AG20443 (cell line): ENCODE data around the gene PPP2R2B.

ENCODE experiments used
- DNase-seq: peaks from one replicate; pipeline ENCODE4 v3.0.0; 2012; ENCODE audit warnings: low spot score, mixed read lengths

Gene PPP2R2B

DNA sequence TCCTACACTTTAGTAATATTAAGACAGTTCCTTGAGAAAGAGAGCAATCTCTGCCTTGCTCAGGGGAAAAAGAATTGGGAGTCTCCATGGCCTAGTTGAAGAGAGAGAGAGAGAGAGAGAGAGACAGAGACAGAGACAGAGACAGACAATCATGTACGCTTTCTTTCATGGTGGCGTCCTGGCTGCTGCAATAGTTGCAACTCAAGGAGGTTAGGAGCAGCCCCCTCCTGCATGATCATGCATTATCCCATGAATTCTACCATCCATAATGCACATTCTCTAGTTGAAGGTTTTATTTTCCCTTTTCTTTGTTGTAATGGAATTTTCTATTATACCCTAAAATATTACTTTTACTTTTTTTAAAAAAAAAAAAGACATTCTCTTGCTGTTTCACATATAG lies 50.7 kb downstream of the PPP2R2B start:
- DNase-seq = no peak

DNA sequence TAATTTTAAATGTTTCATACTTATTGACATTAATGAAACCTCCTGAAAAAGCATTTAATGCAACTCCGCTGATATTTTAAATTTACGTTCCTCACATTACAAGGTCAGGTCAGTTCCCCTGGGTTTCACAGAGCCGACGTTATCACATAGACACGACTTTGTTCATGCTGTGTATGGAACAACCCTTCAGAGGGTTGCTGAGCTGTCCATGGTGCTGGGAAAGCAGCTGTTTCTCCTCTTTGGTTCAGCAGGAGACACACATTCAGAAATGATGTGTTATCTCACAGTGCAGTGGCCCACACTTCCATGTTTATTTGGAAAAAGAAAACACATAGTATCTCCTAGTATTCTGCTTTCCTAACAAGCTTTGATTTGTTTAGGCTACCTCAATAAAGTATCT lies 53.5 kb downstream of the PPP2R2B start:
- DNase-seq = peak; percentile 40

DNA sequence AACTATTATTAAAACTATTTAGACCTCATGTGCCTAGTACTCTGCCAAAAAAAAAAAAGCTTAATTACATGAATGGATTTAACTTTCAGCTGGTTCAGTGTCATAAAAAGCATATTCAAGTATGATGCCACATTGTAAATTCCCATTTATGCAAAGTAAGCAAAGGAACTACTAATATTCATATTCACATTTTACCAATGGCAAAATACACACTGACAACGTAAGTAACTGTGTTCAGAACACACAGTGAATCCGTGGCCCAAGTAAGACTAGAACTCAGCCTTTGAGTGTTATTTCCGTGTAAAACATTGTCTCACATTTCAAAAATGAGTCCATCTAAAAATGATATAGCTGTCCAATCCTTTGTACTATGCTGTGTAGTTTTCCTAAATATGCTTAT lies 56.8 kb downstream of the PPP2R2B start:
- DNase-seq = no peak

DNA sequence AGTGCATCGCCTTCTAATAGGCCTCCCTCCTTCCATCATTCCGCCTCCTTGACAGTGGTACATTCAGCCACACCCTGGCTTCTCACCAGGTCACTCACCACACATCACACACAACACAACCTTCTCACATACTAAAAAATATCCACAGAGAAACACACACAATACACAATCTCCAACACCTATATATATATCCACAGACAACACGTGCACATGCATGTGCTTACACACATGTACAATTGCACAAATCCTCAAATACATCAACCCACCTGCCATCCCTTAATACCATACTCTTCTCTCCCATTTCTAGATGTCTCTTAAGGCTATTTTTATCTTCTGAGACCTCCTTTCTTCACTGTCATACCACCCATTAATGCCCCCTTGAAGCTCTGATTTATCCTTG lies 57.6 kb downstream of the PPP2R2B start:
- no peak for DNase-seq

DNA sequence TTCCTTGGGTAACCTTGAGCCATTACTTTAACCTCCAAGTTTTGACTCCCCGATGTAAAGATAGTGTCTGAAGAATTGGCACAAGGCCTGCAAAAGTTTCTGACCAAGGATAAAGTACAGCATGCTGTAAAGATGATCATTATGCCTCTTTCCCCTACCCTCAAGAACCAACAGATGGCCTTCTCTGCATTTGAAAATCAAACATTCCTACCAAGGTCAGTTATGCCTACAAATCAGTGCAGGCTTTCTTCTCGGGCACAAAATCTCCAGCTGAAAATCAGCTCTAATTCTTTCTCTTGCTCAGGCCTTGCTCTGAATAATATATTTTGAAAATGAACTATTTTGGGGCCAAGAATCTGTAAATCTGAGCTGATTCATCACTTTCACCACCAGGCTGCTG lies 59.7 kb downstream of the PPP2R2B start:
- DNase-seq = no peak

DNA sequence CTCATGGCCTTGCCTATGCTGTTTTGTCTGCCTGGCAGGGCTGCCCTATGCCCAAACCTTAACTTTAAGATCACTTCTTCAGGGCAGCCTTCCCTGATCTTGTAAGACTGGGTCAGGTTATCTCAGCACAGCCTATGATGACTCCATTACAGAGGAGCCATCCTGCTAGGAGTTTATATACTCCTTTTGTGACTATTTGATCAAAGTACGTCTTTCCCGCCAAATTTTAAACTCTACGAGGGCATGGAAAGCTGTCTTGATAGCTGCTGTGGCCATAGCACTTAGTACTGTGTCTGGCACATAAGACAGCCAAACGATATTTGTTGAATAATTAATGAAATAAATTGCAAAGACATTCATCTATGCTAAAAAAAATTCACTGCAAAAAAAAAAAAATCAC lies 60.6 kb downstream of the PPP2R2B start:
- no peak for DNase-seq

DNA sequence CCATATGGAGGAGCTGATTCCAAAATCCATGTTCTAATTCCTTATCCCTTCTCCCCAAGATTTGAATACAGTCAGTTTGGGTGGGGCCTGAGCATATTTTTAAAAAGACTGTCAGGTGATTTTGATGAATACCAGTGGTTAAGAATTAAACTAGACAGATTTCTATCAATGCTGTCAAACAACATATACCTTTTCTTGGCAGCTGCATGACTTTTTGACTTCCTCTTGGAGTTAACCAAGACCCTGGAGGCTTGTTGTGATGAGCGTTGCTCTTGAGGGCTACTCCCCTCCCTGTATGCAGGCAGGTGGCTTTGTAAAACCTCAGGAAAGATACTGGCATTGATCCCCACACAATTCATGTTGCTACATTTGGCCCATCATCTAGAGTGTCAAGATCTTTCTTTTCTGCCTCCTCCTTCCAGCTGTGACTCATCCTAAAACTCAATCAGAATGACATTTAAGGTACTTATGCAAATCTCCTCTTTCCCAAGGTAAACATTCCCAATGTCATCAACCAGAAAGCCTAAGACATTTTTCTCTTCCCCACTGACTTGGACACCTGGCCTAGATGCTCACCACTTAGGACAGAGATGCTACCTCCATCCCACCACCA lies 61.7 kb downstream of the PPP2R2B start:
- no peak for DNase-seq

DNA sequence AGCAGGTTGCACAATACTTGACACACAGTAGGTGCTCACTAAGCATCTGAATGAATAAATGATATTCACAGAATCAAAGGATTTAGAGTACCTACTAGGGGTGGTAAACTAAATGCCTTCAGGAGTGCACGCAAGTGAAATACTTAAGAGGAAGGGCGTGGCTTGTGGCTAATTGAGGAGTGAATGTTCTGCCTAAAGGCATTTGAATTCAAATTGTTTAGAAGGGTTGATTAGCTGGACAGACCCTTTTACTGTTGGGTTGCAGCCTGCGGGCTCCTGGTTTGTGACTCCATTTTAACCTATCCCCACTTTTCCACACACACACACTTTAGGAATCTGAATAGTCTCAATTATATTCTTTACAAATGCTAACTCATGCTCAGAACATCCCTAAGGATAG lies 63.1 kb downstream of the PPP2R2B start:
- DNase-seq = no peak

DNA sequence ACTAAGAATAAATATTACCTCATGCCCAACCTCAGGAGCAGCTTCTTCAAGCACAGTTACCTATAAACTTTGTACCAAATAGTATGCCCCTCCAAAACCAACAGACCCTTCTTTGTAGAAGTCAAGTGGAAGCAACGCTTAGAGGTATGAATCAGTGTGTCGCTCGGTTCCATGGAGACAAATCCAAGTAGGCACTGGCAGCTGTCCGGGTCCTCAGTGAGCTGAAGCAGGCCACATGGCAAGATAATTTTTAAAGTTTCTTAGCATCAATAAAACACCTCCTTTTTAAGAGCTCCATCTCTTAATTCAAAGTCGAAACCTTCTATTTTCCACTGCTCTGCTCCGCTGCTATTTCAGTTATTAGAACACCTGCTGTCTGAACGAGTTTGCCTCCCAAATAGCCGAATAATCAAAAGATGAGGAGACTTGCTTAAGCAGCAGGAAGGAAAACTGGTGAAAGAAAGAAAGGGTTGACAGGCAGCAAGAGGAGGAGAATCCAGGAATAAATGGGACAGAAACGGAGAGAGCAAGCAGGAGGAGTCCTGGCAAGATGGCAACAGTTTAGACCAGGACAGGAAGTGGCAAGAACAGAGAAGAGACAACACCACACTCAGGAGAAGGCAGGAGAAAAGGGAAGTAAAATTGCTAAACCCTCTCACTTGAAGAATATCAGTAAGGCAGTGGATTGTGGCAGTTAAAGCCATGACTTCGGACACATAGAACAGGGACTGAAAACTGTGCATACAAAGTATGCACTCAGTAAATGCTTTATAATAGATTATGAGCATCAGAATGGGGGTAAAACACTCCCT lies 65.0 kb downstream of the PPP2R2B start:
- no peak for DNase-seq

DNA sequence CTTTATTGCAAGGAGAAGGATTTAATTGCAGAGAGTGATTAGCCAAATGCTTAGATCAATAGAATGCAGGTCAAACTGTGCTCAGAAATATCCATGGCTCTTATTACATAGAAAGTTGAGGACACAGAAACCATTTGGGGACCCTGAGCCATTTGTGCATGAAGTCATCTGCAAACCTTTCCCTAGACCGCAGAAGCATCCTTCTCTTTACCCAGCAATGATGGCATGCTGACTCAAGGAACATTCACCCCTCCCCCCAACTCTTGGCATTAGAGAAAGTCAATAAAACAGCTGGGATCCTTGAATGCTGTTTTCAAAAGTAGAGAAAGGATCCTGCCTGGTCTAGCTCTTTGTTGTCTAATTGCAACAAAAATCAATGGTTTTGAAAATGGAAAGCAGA lies 73.5 kb downstream of the PPP2R2B start:
- DNase-seq = no peak

DNA sequence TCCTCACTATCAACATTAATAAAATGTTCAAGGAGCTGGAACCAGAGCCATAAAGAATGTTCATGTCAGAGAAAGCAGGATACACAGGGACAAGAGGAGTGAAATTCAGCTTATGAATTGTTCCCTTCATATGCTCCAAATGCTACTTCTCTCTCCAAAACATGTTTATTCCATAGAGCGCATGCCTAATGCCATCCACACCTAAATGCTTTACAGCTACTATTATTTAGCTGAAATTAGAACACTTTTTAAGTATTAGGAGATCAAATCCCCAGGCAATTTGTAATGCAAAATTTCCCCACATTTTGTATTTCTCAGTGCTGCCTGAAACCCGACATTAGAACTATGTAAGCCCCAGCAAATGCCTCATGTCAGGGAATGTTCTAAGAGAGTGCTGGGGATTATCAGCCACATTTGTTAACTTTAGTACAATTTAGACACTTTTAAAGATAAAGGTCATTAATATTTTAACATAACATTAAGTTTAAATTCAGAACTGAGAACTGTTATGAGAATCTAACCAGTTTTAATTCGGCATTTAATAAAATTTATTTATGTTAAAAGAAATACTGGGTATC lies 75.5 kb downstream of the PPP2R2B start:
- DNase-seq = no peak

DNA sequence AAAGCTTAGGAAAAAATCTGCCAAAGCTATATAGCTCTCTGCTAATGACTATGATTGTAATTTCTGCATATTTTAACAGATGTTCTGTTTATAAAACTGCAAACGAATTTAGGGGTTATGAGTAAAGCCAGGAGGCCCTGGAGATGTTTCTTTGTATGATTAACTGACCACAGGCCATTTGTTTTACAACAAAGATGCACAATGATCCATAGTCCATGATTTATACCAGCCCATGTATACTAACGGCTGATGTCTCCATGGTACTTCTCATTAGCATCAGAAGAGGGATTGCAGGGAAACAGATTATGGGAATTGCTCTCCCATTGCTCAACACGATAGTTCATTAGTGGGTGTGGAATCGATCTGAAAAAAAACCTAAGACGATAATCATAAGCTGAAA lies 78.9 kb downstream of the PPP2R2B start:
- DNase-seq = no peak

DNA sequence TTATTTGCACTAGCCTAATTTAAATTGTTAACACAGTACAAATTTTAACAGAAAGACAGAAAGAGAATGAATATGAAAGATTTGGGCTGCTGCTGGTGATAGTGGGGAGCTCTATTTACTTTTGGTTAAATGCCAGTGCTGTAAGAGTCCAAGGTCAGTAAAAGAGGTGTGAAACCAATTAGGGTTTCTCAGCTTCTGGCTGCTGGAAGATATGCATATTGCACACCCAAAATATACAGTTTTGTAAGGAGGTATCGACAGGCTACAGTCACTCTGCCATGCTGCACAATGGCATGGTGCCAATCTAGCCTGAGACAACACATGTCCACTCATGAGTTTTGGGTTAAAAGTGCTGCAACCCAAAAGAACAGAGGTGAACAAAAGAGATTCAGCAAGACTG lies 79.3 kb downstream of the PPP2R2B start:
- DNase-seq = no peak

DNA sequence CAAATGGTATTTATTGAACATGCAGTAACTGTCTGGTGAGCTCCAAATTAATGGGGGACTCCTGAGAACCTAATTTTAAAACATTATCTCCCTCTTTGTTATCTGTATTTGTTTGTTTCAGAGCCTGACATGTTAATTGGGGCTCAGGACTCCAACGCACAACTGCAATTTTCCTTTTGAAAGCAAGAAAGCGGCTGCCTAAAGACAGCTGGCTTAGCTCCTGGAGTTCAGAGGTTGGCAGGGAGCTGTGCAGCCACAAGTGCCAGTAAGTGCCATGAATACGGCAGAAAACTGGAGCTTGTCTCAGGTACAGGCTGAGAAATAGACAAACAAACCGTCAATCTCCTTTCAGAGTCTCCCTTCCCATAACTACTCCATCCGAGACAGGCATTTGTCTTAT lies 80.9 kb downstream of the PPP2R2B start:
- no peak for DNase-seq

DNA sequence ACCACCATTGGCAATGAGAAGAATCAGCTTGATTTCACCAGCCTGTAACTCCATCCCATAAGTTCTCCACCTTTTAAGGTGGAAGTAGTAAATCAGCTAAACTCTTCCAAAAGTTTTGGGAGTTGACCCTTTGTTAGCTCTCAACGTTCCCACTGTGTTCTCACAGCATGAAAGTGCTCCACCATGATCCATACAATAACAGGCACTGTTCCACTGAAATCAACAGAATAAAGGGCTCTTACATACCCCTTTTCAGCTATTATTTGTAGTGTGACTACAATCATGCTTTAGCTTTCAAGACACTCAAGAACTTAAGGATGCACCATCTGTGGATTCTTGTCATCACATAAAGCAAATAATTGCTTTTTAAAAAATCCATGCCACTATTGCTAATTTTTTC lies 81.6 kb downstream of the PPP2R2B start:
- no peak for DNase-seq

DNA sequence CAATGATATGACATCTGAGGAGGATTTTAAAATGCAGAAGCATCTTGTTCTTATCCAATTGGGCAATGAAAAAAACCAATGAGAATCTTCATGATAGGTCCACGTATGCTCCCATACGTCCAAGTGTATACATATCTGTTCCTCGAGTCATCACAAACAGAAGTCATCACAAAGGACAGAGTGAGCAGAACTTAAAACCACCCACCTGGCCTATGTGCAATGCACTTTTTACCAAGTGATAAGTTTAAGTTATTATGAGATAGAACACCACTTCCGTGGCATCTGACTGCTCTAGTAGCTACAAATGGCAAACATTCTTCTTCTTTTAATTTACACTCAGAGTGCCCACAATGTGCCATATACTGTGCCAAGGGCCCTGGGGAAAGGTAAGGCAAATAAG lies 82.4 kb downstream of the PPP2R2B start:
- DNase-seq = no peak

DNA sequence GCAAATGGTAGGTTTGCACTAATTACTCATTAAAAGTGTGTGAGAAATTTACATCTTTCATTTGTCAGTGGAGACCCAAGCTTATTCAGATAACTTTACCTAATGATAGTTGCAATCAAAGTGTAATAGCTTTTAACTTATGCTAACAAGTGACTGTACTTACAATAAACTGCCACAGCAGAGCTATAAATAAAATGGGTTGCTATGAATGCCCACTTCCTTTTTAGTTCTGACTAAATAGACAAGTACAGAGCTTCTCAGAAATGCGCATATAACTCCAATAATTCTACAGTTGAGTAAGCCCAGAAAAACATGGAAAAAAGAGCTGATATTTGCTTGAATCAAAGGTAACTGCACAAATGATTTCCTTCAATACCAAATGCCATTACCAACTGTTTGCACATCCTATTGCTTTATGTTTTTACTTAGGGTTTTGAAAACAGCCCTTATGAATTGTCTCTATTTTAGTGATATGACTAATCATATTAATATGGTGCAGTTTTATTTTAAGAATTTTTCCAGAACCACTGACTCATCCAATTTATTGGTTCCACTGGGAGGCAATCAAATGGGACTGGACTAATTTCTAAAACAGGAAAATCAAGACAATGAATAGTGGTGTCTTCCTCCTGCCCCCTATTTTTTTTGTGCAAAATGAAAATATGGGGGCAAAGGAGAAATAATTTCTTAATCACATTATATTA lies 84.1 kb downstream of the PPP2R2B start:
- DNase-seq = peak; percentile 12

DNA sequence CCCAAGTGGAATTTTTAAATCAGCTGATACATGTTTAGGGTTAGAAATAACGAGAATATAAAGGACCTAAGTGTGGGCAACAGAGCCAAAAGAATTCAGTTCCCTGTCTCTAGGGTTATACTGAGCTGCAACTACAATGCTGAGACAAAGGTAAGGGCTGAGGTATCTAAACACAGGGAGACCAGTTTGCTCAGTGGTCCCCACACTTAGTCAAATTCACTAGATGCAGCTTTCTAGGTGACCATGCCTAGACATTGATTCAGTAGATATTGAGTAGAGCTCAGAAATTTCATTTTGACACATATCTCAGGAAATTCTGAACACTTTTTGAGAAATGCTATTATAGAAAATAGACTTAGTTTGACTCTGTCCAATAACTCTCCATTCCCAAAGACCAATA lies 84.8 kb downstream of the PPP2R2B start:
- DNase-seq = no peak

DNA sequence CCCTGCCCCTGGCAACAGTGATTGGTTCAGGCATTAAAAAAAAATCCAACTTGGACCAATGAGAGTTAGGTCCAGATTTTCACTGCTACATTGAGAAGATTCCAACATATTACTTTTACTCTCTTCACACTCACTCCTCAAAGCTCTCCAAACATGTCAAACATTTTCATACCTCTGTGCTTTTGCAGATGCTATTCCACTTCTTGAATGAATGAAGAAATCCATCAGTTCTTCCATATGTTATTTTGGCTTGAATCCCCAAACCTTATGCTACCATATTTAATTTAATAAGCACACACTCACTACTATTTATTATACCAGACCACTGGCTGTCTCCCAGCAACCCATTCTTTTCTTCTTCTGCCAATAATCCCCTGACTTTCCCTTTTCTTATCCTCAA lies 87.1 kb downstream of the PPP2R2B start:
- DNase-seq = no peak

DNA sequence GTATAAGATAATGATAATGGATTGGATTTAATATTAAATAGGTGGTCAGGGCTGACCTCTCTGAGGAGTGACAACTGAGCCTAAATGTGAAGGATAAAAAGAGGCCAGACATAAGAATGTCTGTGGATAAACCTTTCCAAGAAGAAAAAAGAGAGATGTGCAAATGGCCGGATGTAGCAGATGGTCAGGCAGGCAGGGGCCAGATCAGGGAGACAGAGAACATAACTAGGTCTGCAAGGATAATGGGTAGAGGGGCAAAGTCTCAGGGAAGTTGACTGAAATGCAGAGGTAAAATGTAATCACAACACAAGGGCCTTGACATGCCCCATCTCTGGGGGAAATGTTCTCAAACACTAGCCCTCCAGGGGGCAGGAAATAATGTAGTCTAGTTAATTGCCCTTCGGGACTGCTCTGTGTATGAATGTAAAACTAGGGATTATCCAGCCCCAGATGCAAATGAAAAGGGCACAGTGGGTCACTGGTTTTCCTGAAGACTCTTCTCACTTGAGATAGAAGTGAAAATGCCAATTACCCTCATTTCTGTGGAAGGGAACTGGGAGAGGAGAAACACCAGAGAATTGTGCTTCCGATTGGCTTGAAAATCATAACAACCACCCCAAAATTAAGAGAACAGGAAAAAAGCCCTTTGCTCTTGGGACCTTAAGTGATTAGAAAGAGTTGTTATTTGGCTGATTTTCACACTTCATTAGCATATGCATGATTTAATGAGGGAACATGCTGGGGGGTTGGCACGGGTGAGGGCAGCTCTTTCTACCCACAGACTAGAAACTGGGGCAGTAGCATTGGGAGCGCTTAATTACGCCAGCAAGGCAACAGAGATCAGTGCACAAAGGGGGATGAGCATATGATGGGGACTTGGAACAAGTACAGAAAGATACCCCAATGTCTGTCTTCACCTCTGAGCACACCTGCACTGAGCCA lies 88.6 kb downstream of the PPP2R2B start:
- no peak for DNase-seq

DNA sequence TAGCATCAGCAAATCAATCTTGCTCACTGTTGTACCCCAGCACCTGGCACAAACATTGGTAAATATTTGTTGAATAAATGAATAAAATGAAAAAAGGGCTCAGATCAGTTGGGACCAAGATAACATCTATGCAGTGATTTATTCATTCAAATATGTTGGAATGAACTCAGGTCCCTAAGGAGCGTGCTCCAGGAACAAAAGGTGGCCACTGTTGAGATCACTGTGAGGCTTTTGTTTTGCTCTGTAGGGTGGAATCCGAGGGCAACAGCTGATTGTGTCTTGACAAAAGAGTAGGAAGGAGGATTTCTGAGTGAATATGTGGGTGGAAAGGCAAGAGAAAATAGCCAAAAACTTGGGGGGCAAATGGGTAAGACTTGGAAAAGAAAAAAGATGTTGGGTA lies 89.7 kb downstream of the PPP2R2B start:
- no peak for DNase-seq

DNA sequence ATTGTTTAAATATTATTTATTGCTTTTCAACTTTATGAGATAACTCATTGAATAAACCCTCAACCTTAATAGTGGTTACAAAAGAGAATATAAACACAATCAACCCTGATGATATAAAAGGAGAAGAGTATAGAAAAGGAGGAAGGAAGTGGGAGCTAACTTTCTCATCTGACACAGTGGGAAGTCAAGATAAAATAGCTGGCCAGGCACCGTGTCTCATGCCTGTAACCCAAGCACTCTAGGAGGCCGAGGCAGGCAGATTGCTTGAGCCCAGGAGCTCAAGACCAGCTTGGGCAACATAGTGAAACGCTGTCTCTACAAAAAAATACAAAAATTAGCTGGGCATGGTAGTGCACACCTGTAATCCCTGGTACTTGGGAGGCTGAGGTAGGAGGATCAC lies 93.5 kb downstream of the PPP2R2B start:
- no peak for DNase-seq
